H9 (cell line): ENCODE data around the gene CDH5. TPM values are rescaled to one million over a fixed set of nuclear protein-coding genes. Genes with fewer than 3 reads are reported as not detected.
A peak's percentile ranks its signal among the peaks of the same experiment; 100 is the strongest.

Experiments used
- DNase-seq: peaks from one replicate; pipeline ENCODE4 v3.0.0-alpha.2; 2017
- H2AFZ ChIP-seq: one replicate; pipeline ENCODE4 v1.6.1; 2013; ENCODE audit warnings: mild to moderate bottlenecking, low read length, control low read depth, moderate library complexity
- H2AK5ac ChIP-seq: 2 replicates; pipeline ENCODE4 v1.6.1; 2013; ENCODE audit warnings: low read length, control low read depth, mixed read lengths; ENCODE audit not compliant: insufficient read length
- H2BK120ac ChIP-seq: one replicate; pipeline ENCODE4 v1.6.1; 2013; ENCODE audit warnings: low read depth, mild to moderate bottlenecking, low read length, control low read depth, inconsistent platforms; ENCODE audit not compliant: poor library complexity, severe bottlenecking
- H2BK12ac ChIP-seq: 2 replicates; pipeline ENCODE4 v1.6.1; 2013; ENCODE audit warnings: low read length, control low read depth, mixed read lengths, low read depth; ENCODE audit not compliant: insufficient read length
- H2BK15ac ChIP-seq: 2 replicates; pipeline ENCODE4 v1.6.1; 2013; ENCODE audit warnings: low read depth, low read length, control low read depth
- H2BK20ac ChIP-seq: one replicate; pipeline ENCODE4 v1.6.1; 2013; ENCODE audit warnings: low read depth, mild to moderate bottlenecking, low read length, control low read depth, inconsistent platforms; ENCODE audit not compliant: poor library complexity, severe bottlenecking
- H2BK5ac ChIP-seq: 2 replicates; pipeline ENCODE4 v1.6.1; 2013; ENCODE audit warnings: low read length, control low read depth, mixed read lengths; ENCODE audit not compliant: insufficient read length
- H3K14ac ChIP-seq: 2 replicates; pipeline ENCODE4 v1.6.1; 2013; ENCODE audit warnings: low read length, control low read depth; ENCODE audit not compliant: insufficient read depth
- H3K18ac ChIP-seq: 2 replicates; pipeline ENCODE4 v1.6.1; 2013; ENCODE audit warnings: low read depth, mild to moderate bottlenecking, mixed read lengths, low read length, control low read depth; ENCODE audit not compliant: insufficient read length
- H3K23ac ChIP-seq: 2 replicates; pipeline ENCODE4 v1.6.1; 2013; ENCODE audit warnings: low read length, control low read depth, mixed read lengths, low read depth; ENCODE audit not compliant: insufficient read length
- H3K23me2 ChIP-seq: 2 replicates; pipeline ENCODE4 v1.6.1; 2013; ENCODE audit warnings: low read depth, mild to moderate bottlenecking, mixed read lengths, low read length, control low read depth; ENCODE audit not compliant: insufficient read length, poor library complexity, severe bottlenecking
- H3K27ac ChIP-seq: 2 replicates; pipeline ENCODE4 v1.5.1; 2013; ENCODE audit warnings: low read length, control low read depth, mixed read lengths, low read depth; ENCODE audit not compliant: insufficient read length
- H3K27me3 ChIP-seq: 2 replicates; pipeline ENCODE4 v1.6.1; 2013; ENCODE audit warnings: low read length, control low read depth, inconsistent platforms; ENCODE audit not compliant: insufficient read depth
- H3K4ac ChIP-seq: 2 replicates; pipeline ENCODE4 v1.6.1; 2013; ENCODE audit warnings: low read depth, mild to moderate bottlenecking, control low read depth, inconsistent platforms, low read length, moderate library complexity
- H3K4me1 ChIP-seq: 2 replicates; pipeline ENCODE4 v1.6.1; 2013; ENCODE audit warnings: low read length, control low read depth, inconsistent platforms; ENCODE audit not compliant: insufficient read depth
- H3K4me2 ChIP-seq: 2 replicates; pipeline ENCODE4 v1.6.1; 2013; ENCODE audit warnings: low read length, control low read depth, mixed read lengths; ENCODE audit not compliant: insufficient read length, insufficient read depth
- H3K56ac ChIP-seq: 2 replicates; pipeline ENCODE4 v1.6.1; 2013; ENCODE audit warnings: low read depth, mild to moderate bottlenecking, mixed read lengths, low read length, control low read depth; ENCODE audit not compliant: insufficient read length
- H3K79me1 ChIP-seq: 2 replicates; pipeline ENCODE4 v1.6.1; 2013; ENCODE audit warnings: low read depth, mild to moderate bottlenecking, moderate library complexity, low read length, control low read depth, inconsistent platforms; ENCODE audit not compliant: insufficient read depth, poor library complexity, severe bottlenecking
- H3K79me2 ChIP-seq: 2 replicates; pipeline ENCODE4 v1.6.1; 2013; ENCODE audit warnings: low read length, control low read depth, inconsistent platforms; ENCODE audit not compliant: insufficient read depth
- H3K9ac ChIP-seq: 2 replicates; pipeline ENCODE4 v1.6.1; 2013; ENCODE audit warnings: low read length, control low read depth, mixed read lengths; ENCODE audit not compliant: insufficient read length; ENCODE audit errors: extremely low read depth
- H3K9me3 ChIP-seq: one replicate; pipeline ENCODE4 v1.6.1; 2013; ENCODE audit warnings: low read depth, low read length, inconsistent platforms; ENCODE audit not compliant: control insufficient read depth
- H3T11ph ChIP-seq: one replicate; pipeline ENCODE4 v1.6.1; 2013; ENCODE audit warnings: mild to moderate bottlenecking, low read length, control low read depth, inconsistent platforms
- H4K20me1 ChIP-seq: one replicate; pipeline ENCODE4 v1.6.1; 2013; ENCODE audit not compliant: control insufficient read depth, insufficient read length, insufficient read depth
- H4K5ac ChIP-seq: 2 replicates; pipeline ENCODE4 v1.6.1; 2013; ENCODE audit warnings: low read depth, mild to moderate bottlenecking, mixed read lengths, low read length, control low read depth; ENCODE audit not compliant: insufficient read length
- H4K8ac ChIP-seq: replicated peaks from 2 replicates; pipeline ENCODE4 v1.6.1; 2013; ENCODE audit warnings: low read length, control low read depth, mixed read lengths, low read depth; ENCODE audit not compliant: insufficient read length
- H4K91ac ChIP-seq: 2 replicates; pipeline ENCODE4 v1.6.1; 2013; ENCODE audit warnings: low read depth, mild to moderate bottlenecking, moderate library complexity, mixed read lengths, low read length, control low read depth; ENCODE audit not compliant: insufficient read length
- H3K27ac Mint-ChIP-seq, 3 experiments: 2 replicates in 2 of 3; 3 replicates in 1 of 3; pipeline ENCODE4 v1.8.0; 2020 to 2021; ENCODE audit warnings: mixed read lengths in 3 of 3, mild to moderate bottlenecking in 1 of 3, moderate library complexity in 1 of 3
- H3K27me3 Mint-ChIP-seq: 2 replicates; pipeline ENCODE4 v1.8.0; 2021; ENCODE audit warnings: low read depth, mild to moderate bottlenecking, moderate library complexity, mixed read lengths
- H3K36me3 Mint-ChIP-seq, 3 experiments: 2 replicates in 2 of 3; 3 replicates in 1 of 3; pipeline ENCODE4 v1.8.0; 2020 to 2021; ENCODE audit warnings: low read depth in 3 of 3, mixed read lengths in 3 of 3; ENCODE audit not compliant: insufficient read depth in 1 of 3
- H3K4me1 Mint-ChIP-seq, 2 experiments: 2 replicates each; pipeline ENCODE4 v1.8.0; 2020; ENCODE audit warnings: mixed read lengths in 2 of 2
- H3K4me3 Mint-ChIP-seq, 2 experiments: 2 replicates in 1 of 2; 3 replicates in 1 of 2; pipeline ENCODE4 v1.8.0; 2020 to 2021; ENCODE audit warnings: mild to moderate bottlenecking in 2 of 2, mixed read lengths in 2 of 2, moderate library complexity in 1 of 2
- H3K9me3 Mint-ChIP-seq, 2 experiments: 2 replicates in 1 of 2; 3 replicates in 1 of 2; pipeline ENCODE4 v1.8.0; 2020; ENCODE audit warnings: mild to moderate bottlenecking in 2 of 2, mixed read lengths in 2 of 2, moderate library complexity in 1 of 2
- WGBS: extraction: QIAGEN DNeasy Blood & Tissue Kit; methylation state at CpG from one replicate; pipeline ENCODE4 v1.1.7; 2013; ENCODE audit warnings: missing lambda C conversion rate, low lambda C conversion rate, mixed read lengths; ENCODE audit not compliant: insufficient read length; ENCODE audit errors: extremely low coverage; 5-methylcytosine and 5-hydroxymethylcytosine counted together
- total RNA-seq: library from RNA; stranded (reverse); gene quantifications from 2 replicates; pipeline ENCODE4 v1.2.1, GENCODE V29; 2021
- TF ChIP-seq, protein P1 (sequence below): fragments of 200-600 bp; sonication (generic); conservative IDR thresholded peaks from 3 replicates; pipeline ENCODE4 v1.8.0; 2021; ENCODE audit warnings: antibody characterized with exemption, mild to moderate bottlenecking

The CDH5 gene
- total RNA-seq, 1 experiment from 2014 or later = 0.20 TPM

GRCh38 chr16:66370786-66371684, 4.5 kb downstream of the CDH5 start:
- no peaks in the 10 kb centered on the region for H3K23me2 ChIP-seq
- no peaks in the 10 kb centered on the region for H4K20me1 ChIP-seq
- H3K27me3 ChIP-seq = no peaks in the 10 kb centered on the region
- Mint-ChIP-seq H3K27ac (peak overlapping the region in 1 of 3 experiments; percentile 80; a peak in 2 of 7 replicates), H3K4me1 (peaks cover 23 to 29% of the 10 kb centered on the region in 2 experiments), H3K27me3 (peaks cover 5% of the 10 kb centered on the region), H3K4me3 (no peak overlapping the region), H3K36me3 (no peaks in the 10 kb centered on the region), H3K9me3 (no peaks in the 10 kb centered on the region)
- no peak overlapping the region for H3K23ac ChIP-seq
- no peak overlapping the region for H2BK12ac ChIP-seq
- no peak for DNase-seq
- no peak overlapping the region for H3K27ac ChIP-seq
- no peak overlapping the region for H3K4me2 ChIP-seq
- no peak overlapping the region for H2AK5ac ChIP-seq
- no peak overlapping the region for H4K5ac ChIP-seq
- no peak overlapping the region for H4K91ac ChIP-seq
- no peaks in the 10 kb centered on the region; the same call in 1 of the 2 replicates for H3K4me1 ChIP-seq
- H3K9ac ChIP-seq = no peak overlapping the region
- H3K18ac ChIP-seq = no peak overlapping the region
- no peak overlapping the region for H4K8ac ChIP-seq
- H3K56ac ChIP-seq = no peak overlapping the region
- H3K4ac ChIP-seq = no peak overlapping the region
- H2BK120ac ChIP-seq = no peak overlapping the region
- no peaks in the 10 kb centered on the region for H3K79me2 ChIP-seq
- no peaks in the 10 kb centered on the region for H3K79me1 ChIP-seq
- no peak overlapping the region for H3K14ac ChIP-seq
- no peak overlapping the region for H2BK15ac ChIP-seq
- WGBS = no CpG with 5 or more reads among the region's 9 CpGs
- H3K9me3 ChIP-seq = no peaks in the 10 kb centered on the region
- H2BK20ac ChIP-seq = no peak overlapping the region
- H2AFZ ChIP-seq = no peak overlapping the region
- no peak overlapping the region for H3T11ph ChIP-seq
- H2BK5ac ChIP-seq = no peak overlapping the region
- TF ChIP-seq, protein P1, sequence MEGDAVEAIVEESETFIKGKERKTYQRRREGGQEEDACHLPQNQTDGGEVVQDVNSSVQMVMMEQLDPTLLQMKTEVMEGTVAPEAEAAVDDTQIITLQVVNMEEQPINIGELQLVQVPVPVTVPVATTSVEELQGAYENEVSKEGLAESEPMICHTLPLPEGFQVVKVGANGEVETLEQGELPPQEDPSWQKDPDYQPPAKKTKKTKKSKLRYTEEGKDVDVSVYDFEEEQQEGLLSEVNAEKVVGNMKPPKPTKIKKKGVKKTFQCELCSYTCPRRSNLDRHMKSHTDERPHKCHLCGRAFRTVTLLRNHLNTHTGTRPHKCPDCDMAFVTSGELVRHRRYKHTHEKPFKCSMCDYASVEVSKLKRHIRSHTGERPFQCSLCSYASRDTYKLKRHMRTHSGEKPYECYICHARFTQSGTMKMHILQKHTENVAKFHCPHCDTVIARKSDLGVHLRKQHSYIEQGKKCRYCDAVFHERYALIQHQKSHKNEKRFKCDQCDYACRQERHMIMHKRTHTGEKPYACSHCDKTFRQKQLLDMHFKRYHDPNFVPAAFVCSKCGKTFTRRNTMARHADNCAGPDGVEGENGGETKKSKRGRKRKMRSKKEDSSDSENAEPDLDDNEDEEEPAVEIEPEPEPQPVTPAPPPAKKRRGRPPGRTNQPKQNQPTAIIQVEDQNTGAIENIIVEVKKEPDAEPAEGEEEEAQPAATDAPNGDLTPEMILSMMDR = no peak
